ENCODE data around the gene SLC25A39. TPM values are rescaled to one million over a fixed set of nuclear protein-coding genes. Genes with fewer than 3 reads are reported as not detected.

The SLC25A39 gene
- total RNA-seq, 2 donors from 2014 or later: 116 to 132 TPM

GRCh38 chr17:44363613-44364159 lies 39.1 kb upstream of the SLC25A39 start, which contains the start of gene FAM171A2:
Gene FAM171A2, minus strand, starts transcription at chr17:44363853. Its CDS starts 139 bp downstream, at chr17:44363714.
- Histone ChIP-seq H3K36me3 (no peaks in the 10 kb centered on the region), H3K27ac (peak within 1 kb of the TSS; percentile 5 to 19), H3K4me1 (replicated peaks) (no peaks in the 10 kb centered on the region), H3K9me3 (no peaks in the 10 kb centered on the region), H3K27me3 (replicated peaks; ENCODE audit: insufficient read depth) (no peaks in the 10 kb centered on the region), H3K4me3 (peak within 1 kb of the TSS; percentile 46 to 55)
- TF ChIP-seq POLR2A (IDR thresholded peaks at IDR 0.05) (no peak), POLR2AphosphoS5 (IDR thresholded peaks at IDR 0.05) (no peak), CTCF (IDR thresholded peaks at IDR 0.05) (peak; percentile 47 to 76 (median 62))
- intact Hi-C loops (cut with DNase I): no loop called here
- DNase-seq (ENCODE audit: low spot score): no peak
- under 1% methylated on average over 9 of the region's 63 CpGs for WGBS

GRCh38 chr17:44362949-44363612 lies 38.5 kb upstream of the SLC25A39 start:
- Histone ChIP-seq H3K9me3 (no peaks in the 10 kb centered on the region), H3K4me3 (peak overlapping the region; percentile 46 to 55), H3K27me3 (replicated peaks; ENCODE audit: insufficient read depth) (no peaks in the 10 kb centered on the region), H3K27ac (peak overlapping the region; percentile 5 to 19), H3K4me1 (replicated peaks) (no peaks in the 10 kb centered on the region), H3K36me3 (no peaks in the 10 kb centered on the region)
- intact Hi-C loops (cut with DNase I): no loop called here
- DNase-seq (ENCODE audit: low spot score): no peak
- 2% methylated on average over 32 of the region's 45 CpGs for WGBS
- TF ChIP-seq CTCF (IDR thresholded peaks at IDR 0.05) (no peak), POLR2AphosphoS5 (IDR thresholded peaks at IDR 0.05) (no peak), POLR2A (IDR thresholded peaks at IDR 0.05) (no peak)

- Histone ChIP-seq H3K4me1 (replicated peaks) (no peaks in the 10 kb centered on the region), H3K27me3 (replicated peaks; ENCODE audit: insufficient read depth) (no peaks in the 10 kb centered on the region), H3K4me3 (peak overlapping the region in 1 of 2 donors; percentile 46), H3K36me3 (no peaks in the 10 kb centered on the region), H3K9me3 (no peaks in the 10 kb centered on the region), H3K27ac (no peak overlapping the region)
- intact Hi-C loops (cut with DNase I): no loop called here
- WGBS: 15% methylated on average over 10 of the region's 11 CpGs
- TF ChIP-seq CTCF (IDR thresholded peaks at IDR 0.05) (no peak), POLR2A (IDR thresholded peaks at IDR 0.05) (no peak), POLR2AphosphoS5 (IDR thresholded peaks at IDR 0.05) (no peak)
- DNase-seq (ENCODE audit: low spot score): no peak
These were observed 37.9 kb upstream of the SLC25A39 start for GRCh38 chr17:44362459-44362948.

- Histone ChIP-seq H3K4me1 (replicated peaks) (no peaks in the 10 kb centered on the region), H3K4me3 (no peak overlapping the region), H3K27ac (no peak overlapping the region), H3K9me3 (no peaks in the 10 kb centered on the region), H3K27me3 (replicated peaks; ENCODE audit: insufficient read depth) (no peaks in the 10 kb centered on the region), H3K36me3 (no peaks in the 10 kb centered on the region)
- no peak for TF ChIP-seq CTCF (IDR thresholded peaks at IDR 0.05)
- TF ChIP-seq POLR2A (IDR thresholded peaks at IDR 0.05): no peak
- no peak for TF ChIP-seq POLR2AphosphoS5 (IDR thresholded peaks at IDR 0.05)
- 60% methylated on average over 11 of the region's 11 CpGs for WGBS
- no peak for DNase-seq (ENCODE audit: low spot score)
- intact Hi-C loops (cut with DNase I): no loop called here
These were observed 37.0 kb upstream of the SLC25A39 start for GRCh38 chr17:44361292-44362260.
